ENCODE results near the gene SLC25A5.

The SLC25A5 gene

DNA sequence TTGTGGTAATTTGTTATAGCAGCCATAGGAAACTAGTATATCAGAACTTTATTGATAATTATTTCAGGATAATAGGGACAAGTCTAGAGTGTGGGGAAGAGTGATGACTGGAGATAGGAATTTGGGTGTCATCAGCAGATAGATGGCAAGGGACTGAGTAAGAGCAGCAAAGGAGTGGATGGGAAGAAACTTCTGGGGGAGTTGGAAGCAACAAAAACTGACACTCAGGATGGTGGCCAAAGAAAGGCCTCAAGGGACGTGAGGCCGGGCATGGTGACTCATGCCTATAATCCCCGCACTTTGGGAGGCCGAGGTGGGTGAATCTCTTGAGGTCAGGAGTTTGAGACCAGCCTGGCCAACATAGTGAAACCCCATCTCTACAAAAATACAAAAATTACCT, 9.1 kb upstream of the SLC25A5 start:
- in situ Hi-C loops (cut with HindIII; ENCODE audit: low sequenced_read_pairs) = no loop called here
- TF ChIP-seq, protein P1, sequence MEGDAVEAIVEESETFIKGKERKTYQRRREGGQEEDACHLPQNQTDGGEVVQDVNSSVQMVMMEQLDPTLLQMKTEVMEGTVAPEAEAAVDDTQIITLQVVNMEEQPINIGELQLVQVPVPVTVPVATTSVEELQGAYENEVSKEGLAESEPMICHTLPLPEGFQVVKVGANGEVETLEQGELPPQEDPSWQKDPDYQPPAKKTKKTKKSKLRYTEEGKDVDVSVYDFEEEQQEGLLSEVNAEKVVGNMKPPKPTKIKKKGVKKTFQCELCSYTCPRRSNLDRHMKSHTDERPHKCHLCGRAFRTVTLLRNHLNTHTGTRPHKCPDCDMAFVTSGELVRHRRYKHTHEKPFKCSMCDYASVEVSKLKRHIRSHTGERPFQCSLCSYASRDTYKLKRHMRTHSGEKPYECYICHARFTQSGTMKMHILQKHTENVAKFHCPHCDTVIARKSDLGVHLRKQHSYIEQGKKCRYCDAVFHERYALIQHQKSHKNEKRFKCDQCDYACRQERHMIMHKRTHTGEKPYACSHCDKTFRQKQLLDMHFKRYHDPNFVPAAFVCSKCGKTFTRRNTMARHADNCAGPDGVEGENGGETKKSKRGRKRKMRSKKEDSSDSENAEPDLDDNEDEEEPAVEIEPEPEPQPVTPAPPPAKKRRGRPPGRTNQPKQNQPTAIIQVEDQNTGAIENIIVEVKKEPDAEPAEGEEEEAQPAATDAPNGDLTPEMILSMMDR (IDR thresholded peaks at IDR 0.05; ENCODE audit: low read depth, low read length) = no peak
- no peak for DNase-seq (ENCODE audit: low read depth, low spot score)

DNA sequence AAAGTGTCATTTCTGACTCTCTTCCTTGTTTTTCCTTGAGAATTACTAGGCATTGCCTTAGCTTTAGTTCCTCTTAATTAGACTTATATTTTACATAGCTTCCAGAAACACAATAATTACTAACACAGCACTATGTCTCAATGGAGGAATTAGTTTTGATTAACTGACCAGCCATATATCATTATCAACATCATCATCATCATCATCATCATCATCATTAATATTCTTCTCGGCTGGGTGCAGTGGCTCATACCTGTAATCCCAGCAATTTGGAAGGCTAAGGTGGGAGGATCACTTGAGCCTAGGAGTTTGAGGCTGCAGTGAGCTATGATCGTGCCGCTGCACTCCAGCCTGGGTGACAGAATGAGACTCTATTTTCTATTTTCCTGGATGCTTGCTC, 2.7 kb upstream of the SLC25A5 start:
- no peak for DNase-seq (ENCODE audit: low read depth, low spot score)
- TF ChIP-seq, protein P1 (IDR thresholded peaks at IDR 0.05; ENCODE audit: low read depth, low read length) = no peak
- H3K4me3 ChIP-seq (ENCODE audit: low read depth, low read length) = no peak overlapping the region
- in situ Hi-C loops (cut with HindIII; ENCODE audit: low sequenced_read_pairs) = no loop called here

More for the DNA sequence above, 9.1 kb upstream of the SLC25A5 start:
- H3K4me3 ChIP-seq (ENCODE audit: low read depth, low read length) = no peak overlapping the region

DNA sequence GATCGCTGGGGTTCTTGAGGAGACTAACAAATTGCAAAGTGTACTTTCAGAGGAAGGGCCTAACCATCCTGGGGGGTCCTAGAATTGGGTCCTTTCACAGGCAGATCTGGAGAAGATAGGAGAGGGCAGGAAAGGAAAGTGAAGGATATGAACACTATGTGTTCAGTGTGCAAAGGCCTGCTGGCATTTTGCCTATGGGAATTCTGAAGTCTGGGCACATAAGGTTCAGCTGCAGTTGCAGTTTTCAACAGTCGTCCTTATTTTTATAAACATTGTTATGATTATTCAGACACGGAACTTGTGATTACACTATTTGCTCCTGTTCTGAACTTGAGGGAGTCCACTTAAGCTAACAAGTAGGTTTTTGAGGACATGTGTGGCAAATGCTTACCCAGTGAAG, 1.3 kb upstream of the SLC25A5 start:
- in situ Hi-C loops (cut with HindIII; ENCODE audit: low sequenced_read_pairs) = no loop called here
- TF ChIP-seq, protein P1 (IDR thresholded peaks at IDR 0.05; ENCODE audit: low read depth, low read length) = no peak

DNA sequence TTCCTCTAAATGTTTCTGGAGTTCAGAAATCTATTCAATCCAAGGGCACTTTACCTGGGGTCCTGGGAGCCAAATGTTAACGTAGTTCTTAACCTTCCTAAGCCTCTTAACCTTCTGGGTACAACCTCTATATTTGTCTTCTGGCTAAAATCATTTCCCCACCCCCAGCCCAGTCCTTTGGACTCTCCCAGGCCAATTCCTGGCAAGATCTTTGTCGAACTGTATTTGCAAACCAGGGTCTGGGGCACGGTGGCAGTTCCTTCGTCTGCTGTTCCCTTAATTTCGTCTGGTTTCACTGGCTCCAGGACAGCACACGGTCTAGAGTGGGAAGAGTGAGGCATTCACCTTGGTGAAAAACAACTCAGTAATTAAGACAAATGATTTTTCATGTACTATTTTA, 811 bp upstream of the SLC25A5 start:
- DNase-seq (ENCODE audit: low read depth, low spot score) = no peak
- TF ChIP-seq, protein P1 (IDR thresholded peaks at IDR 0.05; ENCODE audit: low read depth, low read length) = no peak
- in situ Hi-C loops (cut with HindIII; ENCODE audit: low sequenced_read_pairs) = no loop called here
- H3K4me3 ChIP-seq (ENCODE audit: low read depth, low read length) = no peak overlapping the region

More for the DNA sequence above, 1.3 kb upstream of the SLC25A5 start:
- H3K4me3 ChIP-seq (ENCODE audit: low read depth, low read length) = no peak overlapping the region
- no peak for DNase-seq (ENCODE audit: low read depth, low spot score)

DNA sequence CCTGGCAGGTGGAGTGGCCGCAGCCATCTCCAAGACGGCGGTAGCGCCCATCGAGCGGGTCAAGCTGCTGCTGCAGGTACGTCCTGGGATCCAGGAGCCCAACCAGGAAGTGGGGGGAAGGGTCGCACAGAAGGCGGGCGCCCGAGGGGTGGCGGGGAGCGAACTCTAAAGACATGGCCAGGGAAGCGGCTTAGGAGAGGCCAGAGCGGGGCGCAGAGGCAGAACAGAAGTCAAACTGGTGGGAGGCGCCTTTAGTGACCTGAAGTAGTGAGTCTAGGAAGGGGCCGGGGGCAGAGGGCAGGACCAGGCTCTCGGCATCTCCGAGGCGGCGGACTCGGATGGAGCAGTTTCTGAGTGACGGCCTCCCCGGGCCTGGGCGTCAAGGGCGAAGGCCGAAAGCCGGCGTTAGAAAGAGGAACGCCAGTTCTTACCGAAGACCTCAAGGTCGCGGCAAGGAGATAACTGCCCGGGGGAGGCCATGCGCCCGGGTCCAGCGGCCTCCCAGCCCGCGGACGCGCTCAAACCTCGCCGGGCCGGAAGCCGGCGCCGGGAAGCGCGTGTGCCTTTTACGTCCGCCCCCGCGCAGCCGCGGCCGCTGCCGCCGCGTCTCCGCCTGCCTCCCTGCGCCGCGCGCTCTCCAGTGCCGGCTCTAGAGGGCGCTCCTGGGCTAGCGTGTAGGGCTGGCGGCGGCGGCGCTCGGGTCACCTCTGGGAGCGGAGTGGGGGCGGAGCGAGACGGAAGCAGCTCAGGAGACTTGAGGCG, 488 bp downstream of the SLC25A5 start:
- TF ChIP-seq, protein P1 (IDR thresholded peaks at IDR 0.05; ENCODE audit: low read depth, low read length) = peak; percentile 59
- in situ Hi-C loops (cut with HindIII; ENCODE audit: low sequenced_read_pairs) = no loop called here
- DNase-seq (ENCODE audit: low read depth, low spot score) = peak; percentile 81
- peak overlapping the region; percentile 84 for H3K4me3 ChIP-seq (ENCODE audit: low read depth, low read length)

DNA sequence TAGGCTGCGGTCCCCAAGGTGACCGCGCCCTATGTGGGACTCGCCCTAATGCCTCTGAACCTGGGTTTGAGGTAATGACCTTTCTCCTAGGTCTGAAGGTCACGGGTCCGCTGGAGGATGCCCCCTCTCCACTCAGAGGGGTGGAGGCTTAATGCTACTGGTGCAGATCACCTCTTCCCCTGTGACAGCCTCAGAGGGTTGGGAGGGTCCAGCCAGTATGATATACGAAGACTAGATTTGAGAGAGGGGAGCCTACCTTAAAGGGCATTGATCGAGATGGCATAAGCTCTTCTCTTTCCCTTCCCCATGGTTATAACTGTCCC, 1.0 kb downstream of the SLC25A5 start:
- TF ChIP-seq, protein P1 (IDR thresholded peaks at IDR 0.05; ENCODE audit: low read depth, low read length) = no peak
- DNase-seq (ENCODE audit: low read depth, low spot score) = no peak
- H3K4me3 ChIP-seq (ENCODE audit: low read depth, low read length) = peak overlapping the region; percentile 46
- in situ Hi-C loops (cut with HindIII; ENCODE audit: low sequenced_read_pairs) = no loop called here
